Measurements from ENCODE around the gene PHF11.

PHF11 gene

GRCh38 chr13:49538404-49538803 lies 42.7 kb downstream of the PHF11 start:
- DNase-seq (ENCODE audit: low read depth) = no peak
- in situ Hi-C loops (cut with HindIII; ENCODE audit: low sequenced_read_pairs) = no loop called here
- TF ChIP-seq CTCF (IDR thresholded peaks at IDR 0.05; ENCODE audit: low read depth, low read length, missing control alignments) = no peak
- no peak overlapping the region for H3K4me3 ChIP-seq (ENCODE audit: low read depth, low read length)

- in situ Hi-C loops (cut with HindIII; ENCODE audit: low sequenced_read_pairs) = no loop called here
- DNase-seq (ENCODE audit: low read depth) = no peak
- no peak for TF ChIP-seq CTCF (IDR thresholded peaks at IDR 0.05; ENCODE audit: low read depth, low read length, missing control alignments)
- no peak overlapping the region for H3K4me3 ChIP-seq (ENCODE audit: low read depth, low read length)
These were observed 43.6 kb downstream of the PHF11 start for GRCh38 chr13:49539313-49539712.

- no peak overlapping the region for H3K4me3 ChIP-seq (ENCODE audit: low read depth, low read length)
- TF ChIP-seq CTCF (IDR thresholded peaks at IDR 0.05; ENCODE audit: low read depth, low read length, missing control alignments) = no peak
- no peak for DNase-seq (ENCODE audit: low read depth)
- in situ Hi-C loops (cut with HindIII; ENCODE audit: low sequenced_read_pairs) = no loop called here
These were observed 44.0 kb downstream of the PHF11 start for GRCh38 chr13:49539746-49540145.

GRCh38 chr13:49540552-49540951 lies 44.8 kb downstream of the PHF11 start:
- peak; percentile 18 for DNase-seq (ENCODE audit: low read depth)
- in situ Hi-C loops (cut with HindIII; ENCODE audit: low sequenced_read_pairs) = no loop called here
- no peak for TF ChIP-seq CTCF (IDR thresholded peaks at IDR 0.05; ENCODE audit: low read depth, low read length, missing control alignments)
- no peak overlapping the region for H3K4me3 ChIP-seq (ENCODE audit: low read depth, low read length)

GRCh38 chr13:49543656-49544055 lies 47.9 kb downstream of the PHF11 start:
- TF ChIP-seq CTCF (IDR thresholded peaks at IDR 0.05; ENCODE audit: low read depth, low read length, missing control alignments) = no peak
- H3K4me3 ChIP-seq (ENCODE audit: low read depth, low read length) = no peak overlapping the region
- DNase-seq (ENCODE audit: low read depth) = no peak
- in situ Hi-C loops (cut with HindIII; ENCODE audit: low sequenced_read_pairs) = no loop called here

- DNase-seq (ENCODE audit: low read depth) = no peak
- in situ Hi-C loops (cut with HindIII; ENCODE audit: low sequenced_read_pairs) = no loop called here
- no peak for TF ChIP-seq CTCF (IDR thresholded peaks at IDR 0.05; ENCODE audit: low read depth, low read length, missing control alignments)
- no peak overlapping the region for H3K4me3 ChIP-seq (ENCODE audit: low read depth, low read length)
These were observed 49.9 kb downstream of the PHF11 start for GRCh38 chr13:49545661-49546060.

GRCh38 chr13:49546561-49546960 lies 50.8 kb downstream of the PHF11 start:
- TF ChIP-seq CTCF (IDR thresholded peaks at IDR 0.05; ENCODE audit: low read depth, low read length, missing control alignments) = no peak
- no peak for DNase-seq (ENCODE audit: low read depth)
- no peak overlapping the region for H3K4me3 ChIP-seq (ENCODE audit: low read depth, low read length)
- in situ Hi-C loops (cut with HindIII; ENCODE audit: low sequenced_read_pairs) = no loop called here

All from astrocyte of the cerebellum (primary cell).